GM18517 (cell line): ENCODE measurements around the gene ARAP1.

ENCODE experiments used
- ATAC-seq: cut with Tn5 transposase; IDR thresholded peaks from one replicate; pipeline ENCODE4 v1.9.1; 2021; ENCODE audit warnings: mild to moderate bottlenecking, moderate library complexity; ENCODE audit not compliant: unreplicated experiment

The ARAP1 gene

DNA sequence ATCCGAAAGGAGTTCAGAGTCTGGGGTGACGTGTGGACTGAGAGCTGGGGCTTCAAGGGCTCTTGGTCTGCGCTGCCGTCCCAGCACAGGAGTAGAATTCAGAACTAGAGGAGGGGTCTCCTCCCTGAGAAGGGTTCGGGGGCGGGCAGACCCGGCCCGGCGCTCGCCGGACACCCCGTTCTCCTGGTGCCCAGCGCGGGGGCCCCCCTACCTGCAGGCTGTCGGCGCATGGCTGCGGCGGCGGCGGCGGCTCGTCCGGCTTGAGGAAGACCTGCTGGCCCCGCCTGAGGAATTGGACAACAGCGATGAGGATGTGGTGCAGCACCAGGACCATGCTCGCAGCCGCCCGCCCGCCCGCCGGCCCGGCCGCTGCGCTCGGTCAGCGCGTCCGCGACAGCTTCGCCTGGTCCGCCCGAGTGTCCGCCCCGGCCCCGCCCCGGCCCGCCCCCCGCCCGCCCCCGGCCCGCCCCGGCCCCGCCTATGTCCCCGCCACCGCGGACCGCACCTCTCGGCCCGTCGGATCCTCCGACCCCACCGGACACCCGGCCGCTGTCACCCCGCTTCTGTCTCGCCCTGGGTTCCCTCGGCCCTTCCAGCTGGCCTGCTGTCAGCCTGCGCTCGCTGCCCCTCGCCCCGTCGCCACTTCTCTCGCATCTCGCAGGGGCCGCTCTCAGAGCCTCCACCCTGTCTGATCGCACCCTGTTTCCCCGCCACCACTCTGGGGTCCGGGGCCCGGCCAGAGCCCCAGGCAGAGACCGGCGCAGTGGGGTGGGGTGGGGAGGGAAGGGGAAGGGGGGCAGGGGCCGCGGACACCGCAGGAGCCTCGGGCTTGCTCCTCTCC is 109.9 kb downstream of the ARAP1 start:
- no peak for ATAC-seq

DNA sequence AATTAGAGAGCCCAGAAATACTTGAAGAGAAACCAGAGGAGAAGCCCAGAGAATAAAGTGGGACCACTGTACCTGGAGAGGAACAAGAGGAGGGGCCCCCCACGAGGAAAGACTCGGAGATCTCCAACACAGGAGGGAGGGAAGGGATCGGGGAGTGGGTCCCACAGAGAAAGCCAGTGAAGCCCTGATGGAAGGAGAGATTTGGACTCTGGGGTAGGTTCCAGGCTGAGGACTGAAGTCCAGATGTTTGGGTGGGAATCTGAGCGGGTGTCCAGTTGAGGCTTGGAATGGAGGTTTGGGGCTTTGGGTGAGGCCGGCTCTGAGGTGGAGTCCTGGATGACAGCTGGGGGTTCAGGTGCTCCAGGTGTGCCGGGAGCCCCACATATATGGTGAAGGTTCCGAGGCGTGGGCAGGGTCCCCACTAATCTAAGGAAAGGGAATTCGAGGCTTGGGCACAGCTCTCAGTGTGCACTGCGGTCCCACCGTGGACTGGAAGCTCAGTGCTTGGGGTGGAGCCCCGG is 110.6 kb downstream of the ARAP1 start:
- ATAC-seq: no peak

DNA sequence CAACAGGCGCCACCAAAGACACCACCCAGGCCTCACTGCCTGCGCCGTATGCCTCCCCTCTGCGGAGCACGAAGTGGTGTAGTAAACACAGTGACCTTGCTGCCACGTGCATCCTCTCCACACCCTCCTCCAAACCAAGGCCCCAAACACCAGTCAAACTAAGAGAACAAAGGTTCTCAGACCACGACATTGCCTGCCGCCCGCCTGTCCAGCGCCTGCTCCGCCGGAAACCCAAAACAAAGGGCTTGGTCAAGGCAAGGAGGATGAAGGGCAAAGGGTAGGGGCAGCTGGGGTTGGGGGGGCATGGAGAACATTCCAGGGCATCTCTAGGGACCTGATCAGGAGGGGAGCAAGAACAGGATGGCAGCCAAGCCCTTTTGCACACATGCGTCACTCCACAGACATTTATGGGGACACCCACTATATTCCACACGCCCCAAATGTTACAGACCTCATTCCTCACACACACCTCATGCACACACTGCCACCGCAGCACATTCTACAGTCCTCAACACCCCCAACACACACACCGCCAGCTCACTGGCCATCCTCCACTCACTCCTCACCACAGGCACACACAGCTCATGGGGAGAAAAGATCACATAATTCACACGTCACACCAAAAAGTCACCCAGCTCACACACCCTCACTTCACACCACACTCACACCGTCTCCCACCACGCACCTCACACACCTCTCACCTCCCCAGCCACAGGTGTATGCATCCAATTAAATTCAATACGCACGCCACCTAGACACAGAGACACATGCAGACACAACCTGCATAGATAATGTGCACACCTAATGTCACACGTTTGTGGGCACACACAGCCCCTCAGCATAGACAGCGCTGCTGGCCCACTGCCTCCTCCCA is 112.5 kb downstream of the ARAP1 start:
- no peak for ATAC-seq

DNA sequence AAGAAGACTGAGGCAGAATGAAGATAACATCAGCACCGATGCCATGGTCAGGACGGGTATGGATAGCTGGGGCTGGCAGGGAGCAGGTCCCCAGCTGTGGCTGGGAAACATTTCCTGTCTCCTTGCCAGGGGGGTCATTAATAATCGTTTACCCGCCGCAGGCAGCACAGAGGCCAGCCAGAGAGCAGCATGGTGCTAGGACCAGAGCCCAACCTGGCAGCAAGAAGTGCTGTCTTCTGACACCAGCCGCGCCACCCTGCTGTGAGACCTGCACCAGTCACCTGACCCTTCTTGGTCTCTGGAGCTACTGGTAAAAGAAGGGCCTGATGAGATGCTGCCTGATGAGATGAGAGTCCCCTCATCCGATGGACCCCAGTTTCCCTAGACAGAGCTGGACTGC is 114.3 kb downstream of the ARAP1 start:
- ATAC-seq: no peak

DNA sequence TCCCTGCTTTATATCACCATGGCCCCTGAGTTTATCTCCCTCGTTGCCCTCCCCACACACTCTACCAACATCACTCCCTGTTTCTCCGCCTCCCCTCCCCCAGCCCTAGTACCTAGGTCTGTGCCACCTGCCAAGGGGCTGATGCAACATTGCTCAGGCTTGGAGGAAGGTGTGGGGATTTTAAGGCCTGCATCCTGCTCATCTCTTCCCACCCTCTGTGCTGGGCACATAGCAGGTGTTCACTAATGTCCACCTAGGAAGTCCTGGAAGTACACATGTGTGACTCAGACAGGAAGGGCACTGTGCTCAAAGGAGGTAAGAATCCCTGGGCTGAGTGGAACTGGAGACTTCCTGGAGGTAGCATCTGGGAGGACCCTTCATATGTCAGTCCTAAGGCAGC is 115.0 kb downstream of the ARAP1 start:
- no peak for ATAC-seq

DNA sequence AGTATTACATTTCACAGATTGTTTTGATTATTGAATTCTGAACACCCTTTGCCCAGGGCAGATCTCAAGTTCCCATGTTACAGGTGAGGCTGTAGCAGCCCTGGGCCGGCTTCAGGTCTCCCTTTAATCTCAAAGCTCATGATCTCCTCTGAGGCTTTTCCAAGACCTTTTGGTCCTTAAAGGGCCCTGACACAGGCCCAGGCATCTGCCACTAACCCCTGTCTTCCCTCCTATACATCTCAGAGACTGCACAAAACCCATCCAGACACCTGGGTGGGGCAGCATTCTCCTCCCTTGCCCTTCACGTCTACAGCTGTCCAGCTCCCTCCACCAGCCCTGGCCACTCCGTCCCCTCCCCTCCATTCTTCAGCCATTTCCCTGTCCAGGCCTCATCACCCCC is 115.8 kb downstream of the ARAP1 start:
- no peak for ATAC-seq

DNA sequence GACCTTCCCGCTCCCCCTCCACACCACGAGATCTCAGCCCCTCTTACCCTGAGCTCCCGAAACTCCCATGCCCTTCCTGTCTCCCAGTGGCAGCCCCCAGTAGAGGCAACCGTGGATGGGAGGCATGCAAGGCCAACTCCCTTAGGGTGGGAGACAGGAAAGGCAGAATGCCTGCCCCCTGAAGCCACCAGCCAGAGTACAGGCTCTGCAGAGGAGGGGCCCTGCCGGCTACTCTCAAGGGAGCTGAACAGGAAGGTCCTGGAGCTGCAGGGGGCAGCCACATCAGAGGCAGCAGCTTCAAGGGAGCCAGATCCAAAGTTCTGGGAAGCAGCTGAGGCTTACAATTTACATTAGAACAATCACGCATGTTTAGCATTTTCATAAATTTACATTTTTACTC is 116.3 kb downstream of the ARAP1 start:
- ATAC-seq: no peak

DNA sequence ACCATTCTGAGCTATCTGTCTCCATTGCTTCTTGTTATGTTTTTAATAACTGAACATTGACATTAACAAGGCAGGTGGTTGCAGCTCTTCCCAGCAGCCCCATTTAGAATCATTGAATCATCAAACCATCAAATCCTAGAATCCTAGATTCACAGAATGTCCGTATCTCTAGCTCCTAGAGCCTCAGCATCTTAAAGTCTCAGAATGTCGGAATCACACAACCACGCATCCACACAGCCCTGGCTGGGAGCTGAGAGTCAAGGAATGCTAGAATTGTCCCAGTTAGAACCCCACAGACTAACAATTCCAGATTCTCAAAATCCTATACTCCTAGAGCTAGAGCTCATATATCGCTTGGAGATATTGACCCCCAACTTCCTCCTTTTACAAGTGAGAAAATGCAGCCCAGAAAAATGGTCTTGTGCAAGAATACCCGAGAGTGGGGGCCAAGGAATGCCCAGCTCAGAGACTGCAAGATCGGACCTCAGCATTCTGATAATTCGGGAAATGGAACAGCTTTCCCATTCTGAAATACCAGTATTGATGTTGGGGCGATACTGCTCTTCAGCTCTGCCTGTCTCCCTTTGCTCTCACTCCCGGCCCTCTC is 116.8 kb downstream of the ARAP1 start:
- ATAC-seq: no peak
